Fibroblast of villous mesenchyme (primary cell): ENCODE measurements around the gene PDIA5. TPM values are rescaled to one million over a fixed set of nuclear protein-coding genes. Genes with fewer than 3 reads are reported as not detected.
"Not testable (repeated sequence)": the region's sequence is repeated elsewhere in the genome, so short reads cannot be mapped to it uniquely, and the experiment has no call there.

Experiments used
- DNase-seq: peaks from one replicate; pipeline ENCODE4 v3.0.0-alpha.2; 2010; ENCODE audit warnings: low read depth
- H3K4me3 ChIP-seq: 2 replicates; pipeline ENCODE4 v1.5.1; 2011; ENCODE audit warnings: low read depth, mild to moderate bottlenecking, low read length
- CTCF ChIP-seq: IDR thresholded peaks from 2 replicates; pipeline ENCODE4 v1.5.1; 2012; ENCODE audit warnings: low read depth, mild to moderate bottlenecking, low read length; ENCODE audit not compliant: insufficient read depth
- total RNA-seq: library from RNA; depleted of rRNA; stranded (reverse); fragments of >200 nt; gene quantifications from 2 replicates; pipeline ENCODE4 v1.2.3, GENCODE V29; 2012

Gene PDIA5
- total RNA-seq, 1 donor: 43.6 TPM

- TF ChIP-seq CTCF: no peak
- DNase-seq: no peak
- H3K4me3 ChIP-seq: no peak overlapping the region
Measured at GRCh38 chr3:123151251-123151705, 84.5 kb downstream of the PDIA5 start.

DNA sequence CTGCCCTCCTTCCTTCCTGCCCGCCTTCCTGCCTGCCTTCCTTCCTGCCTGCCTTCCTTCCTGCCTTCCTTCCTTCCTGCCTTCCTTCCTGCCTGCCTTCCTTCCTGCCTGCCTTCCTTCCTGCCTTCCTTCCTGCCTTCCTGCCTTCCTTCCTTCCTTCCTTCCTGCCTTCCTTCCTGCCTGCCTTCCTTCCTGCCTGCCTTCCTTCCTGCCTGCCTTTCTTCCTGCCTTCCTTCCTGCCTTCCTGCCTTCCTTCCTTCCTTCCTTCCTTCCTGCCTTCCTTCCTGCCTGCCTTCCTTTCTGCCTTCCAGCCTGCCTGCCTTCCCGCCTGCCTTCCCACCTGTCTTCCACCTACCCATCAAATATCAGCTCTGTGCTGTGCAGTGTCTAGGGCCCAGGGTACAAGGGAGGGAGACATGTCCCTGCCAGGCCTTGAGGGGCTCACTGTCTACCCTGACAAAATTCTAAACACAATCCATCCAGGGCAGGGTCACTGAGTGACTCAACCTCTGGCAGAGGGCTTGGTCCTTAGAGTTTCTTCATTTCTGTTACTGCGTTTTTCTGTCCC, 85.1 kb downstream of the PDIA5 start:
- DNase-seq, H3K4me3 ChIP-seq: not testable (repeated sequence)

DNA sequence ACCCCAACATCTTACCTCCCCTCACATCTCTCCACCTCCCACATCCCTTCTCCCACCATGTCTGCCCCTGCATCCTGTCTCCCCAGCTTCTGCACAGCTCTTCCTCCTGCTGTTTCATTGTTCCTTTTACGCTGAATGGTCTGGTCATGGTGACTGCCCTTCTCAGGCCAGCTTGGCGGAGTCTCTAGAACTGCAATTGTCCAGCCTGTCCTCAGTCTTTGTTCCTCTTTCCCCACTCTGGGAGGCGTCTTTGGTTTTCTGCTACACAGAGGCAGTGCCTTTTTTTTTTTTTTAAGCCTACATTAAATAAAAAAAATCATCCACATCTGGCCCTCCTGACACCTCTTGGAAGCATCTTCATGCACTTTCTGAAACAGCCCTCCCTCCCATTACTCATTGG, 85.9 kb downstream of the PDIA5 start:
- no peak overlapping the region for H3K4me3 ChIP-seq
- TF ChIP-seq CTCF: no peak
- DNase-seq: no peak

DNA sequence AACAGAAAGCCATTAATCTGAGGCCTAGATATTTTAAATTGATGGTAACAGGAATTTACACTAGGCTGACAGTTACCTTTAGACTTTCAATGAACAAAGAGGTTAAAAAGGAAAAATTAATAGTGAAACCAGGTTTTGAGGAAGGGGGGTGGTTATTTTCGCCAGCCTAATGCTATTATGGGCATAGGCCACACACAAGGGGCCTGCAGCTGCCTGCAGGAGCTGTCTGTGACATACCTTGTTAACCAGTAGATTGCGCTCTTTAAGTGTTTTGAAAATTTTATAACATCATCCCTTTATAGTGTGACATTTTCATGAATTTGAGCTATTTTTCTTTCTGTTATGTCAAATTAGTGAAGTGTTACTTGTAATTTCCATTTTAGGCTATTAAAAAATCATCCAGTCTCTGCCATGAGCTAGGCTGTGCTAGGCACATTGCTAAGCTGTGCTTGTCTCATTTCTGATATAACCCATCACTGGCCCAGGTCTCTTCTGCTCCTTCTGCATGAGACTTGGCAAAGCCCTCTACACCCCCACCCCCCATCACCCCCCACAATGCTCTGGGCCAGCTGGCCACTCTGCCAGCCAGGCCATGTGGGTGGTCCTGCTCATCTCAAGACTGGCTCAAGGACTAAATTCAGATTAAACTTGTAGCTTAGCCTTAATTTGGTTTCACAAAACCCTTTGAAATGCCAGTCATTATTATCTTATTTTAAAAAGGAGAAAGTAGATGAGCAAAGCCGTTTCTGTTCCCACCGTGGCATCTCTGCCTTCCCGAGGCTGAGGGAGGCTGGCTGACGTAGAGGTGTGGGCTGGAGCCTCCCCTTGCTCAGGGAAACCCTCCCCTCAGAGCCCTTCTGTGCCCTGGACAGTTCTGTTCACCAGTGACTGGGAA, 86.5 kb downstream of the PDIA5 start:
- TF ChIP-seq CTCF: no peak
- DNase-seq: no peak
- H3K4me3 ChIP-seq: no peak overlapping the region

DNA sequence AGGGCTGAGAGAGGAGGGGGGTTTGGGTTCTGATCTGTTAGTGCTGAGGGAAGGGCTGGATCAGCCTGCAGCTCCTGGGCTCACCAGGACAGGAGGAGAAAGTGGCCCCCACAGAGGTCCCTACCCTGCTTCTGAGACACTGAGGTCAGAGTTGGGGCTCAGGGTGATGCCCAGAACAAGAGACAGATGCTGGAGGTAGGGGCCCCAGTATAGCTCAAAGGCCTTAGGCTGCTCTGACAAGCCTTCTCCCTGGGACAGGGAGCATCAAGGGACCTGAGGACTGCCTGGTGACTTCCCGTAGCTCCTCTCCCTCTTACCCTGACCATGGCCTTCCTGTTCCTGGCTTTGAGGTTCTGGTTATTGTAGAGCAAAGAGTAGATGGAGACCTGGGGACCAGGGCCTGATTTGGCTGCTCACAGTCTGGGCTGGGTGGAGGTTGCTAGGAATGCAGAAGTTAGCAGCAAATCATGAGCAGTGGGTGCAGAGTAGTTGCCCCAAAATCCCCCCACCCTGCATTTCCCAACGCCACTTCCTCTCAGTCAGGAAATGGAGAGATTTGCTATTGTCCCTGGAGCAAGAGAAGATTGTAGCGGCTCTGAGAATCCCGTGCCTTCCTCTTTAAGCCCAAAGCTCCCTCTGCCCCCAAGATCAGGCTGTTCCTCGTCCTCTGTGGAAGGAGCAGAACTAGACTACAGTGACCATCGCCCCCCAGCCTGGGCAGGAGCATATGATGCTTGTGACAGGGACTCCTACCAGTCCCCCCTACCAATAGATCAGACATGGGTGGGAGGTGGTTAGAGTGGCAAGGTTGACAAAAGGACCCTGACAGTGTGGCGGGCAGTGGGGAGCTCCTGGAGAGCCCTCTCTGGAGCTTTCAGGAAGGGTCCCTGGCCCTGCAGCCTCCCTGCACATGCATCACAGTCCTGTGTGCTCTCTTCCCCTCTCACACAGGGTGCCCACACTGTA, 87.5 kb downstream of the PDIA5 start:
- TF ChIP-seq CTCF: no peak
- no peak overlapping the region for H3K4me3 ChIP-seq
- no peak for DNase-seq

- no peak overlapping the region for H3K4me3 ChIP-seq
- no peak for TF ChIP-seq CTCF
- no peak for DNase-seq
Measured at GRCh38 chr3:123155471-123156011, 88.7 kb downstream of the PDIA5 start.
